MM.1S (cell line): ENCODE measurements around the gene IFNL3.

Source experiments
- CTCF ChIP-seq: fragments of 300-600 bp; sonication (generic); IDR thresholded peaks from 2 replicates; pipeline ENCODE4 v1.5.1; 2016; ENCODE audit warnings: antibody characterized with exemption, low read length, mixed read lengths
- EZH2 ChIP-seq: fragments of 300-600 bp; sonication (generic); optimal IDR thresholded peaks from 2 replicates; pipeline ENCODE3; 2017; ENCODE audit warnings: low read depth, mild to moderate bottlenecking, antibody characterized with exemption, low read length, mixed read lengths
- EZH2phosphoT487 ChIP-seq: fragments of 300-600 bp; sonication (generic); IDR thresholded peaks from 2 replicates; pipeline ENCODE4 v1.6.1; 2018; ENCODE audit warnings: antibody characterized with exemption, low read length

GRCh38 chr19:39247701-39248664, 3.2 kb upstream of the IFNL3 start:
- no peak for TF ChIP-seq CTCF
- TF ChIP-seq EZH2 = no peak
- TF ChIP-seq EZH2phosphoT487 = no peak
